ENCODE measurements around the gene GFOD1.
"Not testable (repeated sequence)": the region's sequence is repeated elsewhere in the genome, so short reads cannot be mapped to it uniquely, and the experiment has no call there.

GFOD1 gene

GRCh38 chr6:13398421-13398994 is 88.9 kb downstream of the GFOD1 start:
- no peak for DNase-seq

GRCh38 chr6:13398069-13398381 is 89.4 kb downstream of the GFOD1 start:
- no peak for DNase-seq

GRCh38 chr6:13397359-13398068 is 89.9 kb downstream of the GFOD1 start:
- no peak for DNase-seq

- DNase-seq: no peak
Observed at GRCh38 chr6:13396241-13396792, 91.1 kb downstream of the GFOD1 start.

- no peak for DNase-seq
Observed at GRCh38 chr6:13395272-13396237, 91.8 kb downstream of the GFOD1 start.

- DNase-seq: no peak
Observed at GRCh38 chr6:13392462-13392861, 94.9 kb downstream of the GFOD1 start.

- DNase-seq: no peak
Observed at GRCh38 chr6:13391537-13391936, 95.9 kb downstream of the GFOD1 start.

GRCh38 chr6:13390658-13391057 is 96.7 kb downstream of the GFOD1 start:
- no peak for DNase-seq

GRCh38 chr6:13389237-13389636 is 98.2 kb downstream of the GFOD1 start:
- DNase-seq: not testable (repeated sequence)

- not testable (repeated sequence) for DNase-seq
Observed at GRCh38 chr6:13388769-13389168, 98.6 kb downstream of the GFOD1 start.

GRCh38 chr6:13384966-13385365 is 102.4 kb downstream of the GFOD1 start:
- no peak for DNase-seq

- no peak for DNase-seq
Observed at GRCh38 chr6:13384506-13384905, 102.9 kb downstream of the GFOD1 start.

GRCh38 chr6:13383328-13384163 is 103.9 kb downstream of the GFOD1 start:
- DNase-seq: peak; percentile 68

GRCh38 chr6:13380761-13381160 is 106.6 kb downstream of the GFOD1 start:
- no peak for DNase-seq

GRCh38 chr6:13378669-13379590 is 108.5 kb downstream of the GFOD1 start:
- DNase-seq: peak; percentile 85

- no peak for DNase-seq
Observed at GRCh38 chr6:13377054-13377758, 110.2 kb downstream of the GFOD1 start.

GRCh38 chr6:13375360-13375878 is 112.0 kb downstream of the GFOD1 start:
- DNase-seq: no peak

- DNase-seq: no peak
Observed at GRCh38 chr6:13373919-13374318, 113.5 kb downstream of the GFOD1 start.

- no peak for DNase-seq
Observed at GRCh38 chr6:13373488-13373886, 113.9 kb downstream of the GFOD1 start.

- no peak for DNase-seq
Observed at GRCh38 chr6:13372688-13373487, 114.5 kb downstream of the GFOD1 start.
